HepG2 (cell line): Measurements from ENCODE around the gene MYADML2. TPM values are rescaled to one million over a fixed set of nuclear protein-coding genes. Genes with fewer than 3 reads are reported as not detected.
A peak's percentile ranks its signal among the peaks of the same experiment; 100 is the strongest.

ENCODE experiments used
- ARID5B ChIP-seq: IDR thresholded peaks from 2 replicates; pipeline ENCODE4 v1.4.0; 2020; ENCODE audit warnings: mild to moderate bottlenecking, missing genetic modification reagents
- ELF3 ChIP-seq: IDR thresholded peaks from 2 replicates; pipeline ENCODE4 v1.6.1; 2016; ENCODE audit warnings: missing genetic modification reagents, missing compliant biosample characterization
- ETV5 ChIP-seq: IDR thresholded peaks from 2 replicates; pipeline ENCODE4 v1.6.1; 2018; ENCODE audit warnings: missing biosample characterization, missing genetic modification reagents, inconsistent platforms, borderline replicate concordance
- FOXK1 ChIP-seq: sonication (generic); formaldehyde crosslinking; IDR thresholded peaks from 2 replicates; pipeline ENCODE4 v1.4.0; 2020; ENCODE audit warnings: low read depth, missing genetic modification reagents, borderline replicate concordance
- GABPA ChIP-seq, 2 experiments: IDR thresholded peaks; 2 replicates each; pipeline ENCODE4 v1.6.1; 2011 to 2016; ENCODE audit warnings: low read depth in 2 of 2, low read length in 1 of 2, missing biosample characterization in 1 of 2, missing genetic modification characterization in 1 of 2
- HES4 ChIP-seq: sonication (generic); formaldehyde crosslinking; IDR thresholded peaks from 2 replicates; pipeline ENCODE4 v1.9.0; 2021; ENCODE audit warnings: mild to moderate bottlenecking, missing genetic modification reagents, borderline replicate concordance
- MAZ ChIP-seq, 2 experiments: sonication (generic) in 1 of 2; formaldehyde crosslinking in 1 of 2; IDR thresholded peaks; 2 replicates each; pipeline versions ENCODE4 v1.5.0 to v1.6.1; 2012 to 2020; ENCODE audit warnings: low read depth in 2 of 2, mild to moderate bottlenecking in 2 of 2, borderline replicate concordance in 1 of 2, improper control_type of control experiment in 1 of 2, low read length in 1 of 2, missing genetic modification reagents in 1 of 2, moderate library complexity in 1 of 2
- MLX ChIP-seq: IDR thresholded peaks from 2 replicates; pipeline ENCODE4 v1.6.1; 2016
- NR2F1 ChIP-seq, 2 experiments: fragments of 450-650 bp in 1 of 2; formaldehyde crosslinking in 1 of 2; IDR thresholded peaks; 2 replicates each; pipeline versions ENCODE4 v1.5.0 to v1.6.1; 2016 to 2020; ENCODE audit warnings: mild to moderate bottlenecking in 1 of 2, missing compliant biosample characterization in 1 of 2, missing genetic modification reagents in 1 of 2, moderate library complexity in 1 of 2
- RAD21 ChIP-seq: fragments of 450-650 bp; formaldehyde crosslinking; IDR thresholded peaks from 2 replicates; pipeline ENCODE4 v1.5.0; 2020; ENCODE audit warnings: mild to moderate bottlenecking
- RBM22 ChIP-seq: fragments of 200-400 bp; formaldehyde crosslinking; optimal IDR thresholded peaks from 2 replicates; pipeline ENCODE3; 2017; ENCODE audit warnings: mild to moderate bottlenecking, low read length, moderate library complexity
- STAT5B ChIP-seq: sonication (generic); formaldehyde crosslinking; IDR thresholded peaks from 2 replicates; pipeline ENCODE4 v1.4.0; 2020; ENCODE audit warnings: missing genetic modification reagents
- ZNF142 ChIP-seq: sonication (generic); formaldehyde crosslinking; IDR thresholded peaks from 2 replicates; pipeline ENCODE4 v1.4.0; 2020; ENCODE audit warnings: missing genetic modification reagents
- ZNF577 ChIP-seq: sonication (generic); formaldehyde crosslinking; IDR thresholded peaks from 2 replicates; pipeline ENCODE4 v1.4.0; 2020; ENCODE audit warnings: mild to moderate bottlenecking, low read depth, missing genetic modification reagents, borderline replicate concordance
- ZNF670 ChIP-seq: sonication (generic); formaldehyde crosslinking; IDR thresholded peaks from 2 replicates; pipeline ENCODE4 v1.8.0; 2022; ENCODE audit warnings: mild to moderate bottlenecking, missing genetic modification reagents, borderline replicate concordance
- ZNF777 ChIP-seq: sonication (generic); formaldehyde crosslinking; IDR thresholded peaks from 2 replicates; pipeline ENCODE4 v1.4.0; 2020; ENCODE audit warnings: missing genetic modification reagents
- ZNF883 ChIP-seq: sonication (generic); formaldehyde crosslinking; IDR thresholded peaks from 2 replicates; pipeline ENCODE4 v1.5.1; 2020; ENCODE audit warnings: mild to moderate bottlenecking, missing genetic modification reagents; ENCODE audit errors: not compliant biosample characterization
- polyA plus RNA-seq, 8 experiments: library from polyadenylated mRNA; depleted of rRNA in 3 of 8; stranded (reverse) in 7 of 8; unstranded in 1 of 8; fragments of >200 nt; fragmentation: Illumina TruSeq in 4 of 8; extraction: Trizol in 4 of 8; gene quantifications; 2 replicates each; pipeline versions ENCODE4 v1.2.1 to v1.2.3, GENCODE V29; 2011 to 2016; ENCODE audit warnings: low read depth in 4 of 8, missing spikeins in 1 of 8, mixed read lengths in 1 of 8; ENCODE audit not compliant: insufficient read depth in 1 of 8
- total RNA-seq, 5 experiments: library from RNA; depleted of rRNA; stranded (reverse); fragments of >200 nt; fragmentation: Illumina TruSeq; extraction: Trizol; gene quantifications; 2 replicates each; pipeline ENCODE4 v1.2.3, GENCODE V29; 2016; ENCODE audit warnings: low read depth in 1 of 5

MYADML2 gene
- total and polyA plus RNA-seq, 2 of the 13 experiments (the other 11 are each of a cell fraction or from before 2014, with no cell fraction given): not detected

GRCh38 chr17:81961521-81962498 lies 14.8 kb upstream of the MYADML2 start (continued):
- TF ChIP-seq ZNF577 (CRISPR knock-in tag) (no peak), ARID5B (no peak), GABPA (IDR thresholded peaks at IDR 0.05; ENCODE audit: low read depth, low read length) (no peak), GABPA (CRISPR knock-in tag; IDR thresholded peaks at IDR 0.05; ENCODE audit: low read depth) (no peak), MLX (CRISPR knock-in tag) (no peak), ZNF777 (CRISPR knock-in tag) (0 out of 2 replicates have a peak, but pooled peaks have one; percentile 57), STAT5B (CRISPR knock-in tag) (no peak), MAZ (IDR thresholded peaks at IDR 0.05; ENCODE audit: borderline replicate concordance, low read depth, low read length) (no peak), MAZ (CRISPR knock-in tag; IDR thresholded peaks at IDR 0.05; ENCODE audit: low read depth) (0 out of 2 replicates have a peak, but pooled peaks have one; percentile 50), ZNF883 (peak; percentile 34), ETV5 (CRISPR knock-in tag) (no peak), FOXK1 (CRISPR knock-in tag) (0 out of 2 replicates have a peak, but pooled peaks have one; percentile 12), RAD21 (CRISPR knock-in tag) (peak; percentile 17; the same call in 1 of the 2 replicates), ZNF670 (no peak), HES4 (CRISPR knock-in tag) (0 out of 2 replicates have a peak, but pooled peaks have one; percentile 4), ZNF142 (CRISPR knock-in tag) (peak; percentile 87), RBM22 (peak; percentile 48), NR2F1 (CRISPR knock-in tag; IDR thresholded peaks at IDR 0.05) (no peak), ELF3 (no peak)
